NCI-H748 (cell line): Measurements from ENCODE around the gene UVSSA.
"Not testable (repeated sequence)": the region's sequence is repeated elsewhere in the genome, so short reads cannot be mapped to it uniquely, and the experiment has no call there.

Source experiments
- DNase-seq: peaks from one replicate; lab custom pipeline; 2025; ENCODE audit not compliant: unreplicated experiment; lab: John Stamatoyannopoulos, UW

UVSSA gene

DNA sequence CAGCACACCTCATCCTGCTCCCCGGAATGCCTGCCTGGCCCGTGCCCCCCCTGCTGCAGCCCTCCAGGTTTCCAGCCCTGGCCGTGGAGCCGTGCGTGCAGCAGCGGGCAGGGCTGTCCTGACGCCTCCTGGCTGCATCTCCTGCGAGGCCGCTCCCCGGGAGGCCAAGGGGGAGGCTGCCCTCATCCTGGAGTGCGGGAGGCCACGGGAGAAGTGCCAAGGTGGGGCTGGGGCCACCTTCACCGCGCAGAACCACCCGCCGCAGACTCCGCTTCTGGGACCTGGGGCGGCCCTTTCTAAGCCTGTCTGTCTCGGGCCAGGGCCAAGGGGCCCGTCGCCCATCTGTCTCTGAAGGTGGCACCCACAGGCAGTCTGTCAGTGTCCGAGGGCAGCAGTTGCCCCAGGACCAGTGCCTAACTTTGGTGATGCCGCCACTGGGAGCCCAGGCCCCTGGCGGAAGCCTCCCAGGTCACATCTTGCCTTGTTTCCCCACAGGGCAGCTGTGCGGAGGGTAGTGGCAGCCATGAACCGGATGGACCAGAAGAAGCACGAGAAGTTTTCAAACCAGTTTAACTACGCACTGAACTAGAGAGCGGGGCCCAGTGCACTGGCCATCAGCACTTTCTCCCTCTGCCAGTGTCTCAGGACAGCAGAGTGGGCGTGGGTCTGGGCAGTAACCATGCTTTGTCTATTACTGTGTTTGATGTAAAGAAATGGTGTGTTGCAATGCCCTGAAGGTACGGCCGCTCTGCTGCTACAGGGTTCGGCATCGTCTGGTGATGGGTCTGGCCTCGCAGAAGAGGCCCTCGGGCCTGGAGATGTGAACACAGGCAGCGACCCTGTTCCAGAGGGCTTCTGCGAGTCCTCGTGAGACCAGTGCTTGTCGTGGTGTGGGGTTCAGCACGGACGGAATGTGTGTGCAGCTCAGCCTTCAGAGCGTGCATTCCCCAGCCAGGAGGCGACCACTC is 38.6 kb downstream of the UVSSA start:
- DNase-seq = no peak

DNA sequence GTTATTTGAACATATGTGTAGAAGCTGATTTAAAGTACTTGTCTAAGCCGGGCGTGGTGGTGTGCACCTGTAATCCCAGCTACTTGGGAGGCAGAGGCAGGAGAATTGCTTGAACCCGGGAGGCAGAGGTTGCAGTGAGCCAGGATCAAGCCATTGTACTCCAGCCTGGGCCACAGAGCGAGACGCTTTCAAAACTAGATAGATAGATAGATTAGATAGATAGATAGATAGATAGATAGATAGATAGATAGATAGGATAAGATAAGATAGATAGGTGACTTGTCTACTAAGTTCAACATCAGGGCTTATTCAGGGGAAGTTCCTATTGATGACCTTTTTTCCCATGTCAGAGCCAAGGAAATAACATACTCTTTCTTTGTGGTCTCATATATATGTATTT is 46.4 kb downstream of the UVSSA start:
- DNase-seq = not testable (repeated sequence)

DNA sequence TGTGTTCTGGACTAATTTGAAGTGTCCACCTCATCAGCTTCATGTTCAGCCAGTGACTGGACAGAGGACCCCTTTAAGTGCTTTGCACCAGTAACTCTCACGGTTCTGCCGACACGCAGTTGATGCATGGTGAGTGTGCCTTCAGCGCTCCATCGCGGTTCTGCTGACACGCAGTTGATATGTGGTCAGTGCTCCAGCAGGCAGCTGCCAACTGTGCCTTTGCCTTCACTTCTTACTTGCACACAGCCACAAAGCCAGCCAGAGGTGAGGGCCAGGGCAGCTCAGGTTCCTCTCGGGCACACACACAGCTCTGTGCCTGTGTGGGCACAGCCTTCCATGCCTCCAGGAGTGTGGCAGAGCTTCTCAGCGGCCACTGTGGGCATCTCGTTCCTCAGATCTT is 46.9 kb downstream of the UVSSA start:
- no peak for DNase-seq

DNA sequence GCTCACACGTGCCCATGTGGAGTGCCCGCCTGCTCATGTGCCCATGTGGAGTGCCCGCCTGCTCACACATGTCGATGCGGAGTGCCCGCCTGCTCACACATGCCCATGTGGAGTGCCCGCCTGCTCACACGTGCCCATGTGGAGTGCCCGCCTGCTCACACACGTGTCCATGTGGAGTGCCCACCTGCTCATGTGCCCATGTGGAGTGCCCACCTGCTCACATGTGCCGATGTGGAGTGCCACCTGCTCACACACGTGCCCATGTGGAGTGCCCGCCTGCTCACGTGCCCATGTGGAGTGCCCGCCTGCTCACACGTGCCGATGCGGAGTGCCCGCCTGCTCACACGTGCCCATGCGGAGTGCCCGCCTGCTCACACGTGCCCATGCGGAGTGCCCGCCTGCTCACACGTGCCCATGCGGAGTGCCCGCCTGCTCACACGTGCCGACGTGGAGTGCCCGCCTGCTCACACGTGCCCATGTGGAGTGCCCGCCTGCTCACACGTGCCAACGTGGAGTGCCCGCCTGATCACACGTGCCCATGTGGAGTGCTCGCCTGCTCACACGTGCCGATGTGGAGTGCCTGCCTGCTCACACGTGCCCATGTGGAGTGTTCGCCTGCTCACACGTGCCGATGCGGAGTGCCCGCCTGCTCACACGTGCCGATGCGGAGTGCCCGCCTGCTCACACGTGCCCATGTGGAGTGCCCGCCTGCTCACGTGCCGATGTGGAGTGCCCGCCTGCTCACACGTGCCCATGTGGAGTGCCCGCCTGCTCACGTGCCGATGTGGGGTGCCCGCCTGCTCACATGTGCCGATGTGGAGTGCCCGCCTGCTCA is 47.8 kb downstream of the UVSSA start:
- DNase-seq = not testable (repeated sequence)

DNA sequence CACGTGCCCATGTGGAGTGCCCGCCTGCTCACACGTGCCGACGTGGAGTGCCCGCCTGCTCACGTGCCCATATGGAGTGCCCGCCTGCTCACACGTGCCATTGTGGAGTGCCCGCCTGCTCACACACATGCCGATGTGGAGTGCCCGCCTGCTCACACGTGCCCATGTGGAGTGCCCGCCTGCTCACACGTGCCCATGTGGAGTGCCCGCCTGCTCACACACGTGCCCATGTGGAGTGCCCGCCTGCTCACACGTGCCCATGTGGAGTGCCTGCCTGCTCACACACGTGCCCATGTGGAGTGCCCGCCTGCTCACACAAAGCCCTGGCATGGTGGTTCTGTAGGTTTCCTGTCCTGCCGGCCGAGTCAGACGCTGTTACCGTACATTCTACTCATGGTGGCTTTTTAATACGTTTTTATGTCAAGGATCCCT is 48.4 kb downstream of the UVSSA start:
- DNase-seq = not testable (repeated sequence)

DNA sequence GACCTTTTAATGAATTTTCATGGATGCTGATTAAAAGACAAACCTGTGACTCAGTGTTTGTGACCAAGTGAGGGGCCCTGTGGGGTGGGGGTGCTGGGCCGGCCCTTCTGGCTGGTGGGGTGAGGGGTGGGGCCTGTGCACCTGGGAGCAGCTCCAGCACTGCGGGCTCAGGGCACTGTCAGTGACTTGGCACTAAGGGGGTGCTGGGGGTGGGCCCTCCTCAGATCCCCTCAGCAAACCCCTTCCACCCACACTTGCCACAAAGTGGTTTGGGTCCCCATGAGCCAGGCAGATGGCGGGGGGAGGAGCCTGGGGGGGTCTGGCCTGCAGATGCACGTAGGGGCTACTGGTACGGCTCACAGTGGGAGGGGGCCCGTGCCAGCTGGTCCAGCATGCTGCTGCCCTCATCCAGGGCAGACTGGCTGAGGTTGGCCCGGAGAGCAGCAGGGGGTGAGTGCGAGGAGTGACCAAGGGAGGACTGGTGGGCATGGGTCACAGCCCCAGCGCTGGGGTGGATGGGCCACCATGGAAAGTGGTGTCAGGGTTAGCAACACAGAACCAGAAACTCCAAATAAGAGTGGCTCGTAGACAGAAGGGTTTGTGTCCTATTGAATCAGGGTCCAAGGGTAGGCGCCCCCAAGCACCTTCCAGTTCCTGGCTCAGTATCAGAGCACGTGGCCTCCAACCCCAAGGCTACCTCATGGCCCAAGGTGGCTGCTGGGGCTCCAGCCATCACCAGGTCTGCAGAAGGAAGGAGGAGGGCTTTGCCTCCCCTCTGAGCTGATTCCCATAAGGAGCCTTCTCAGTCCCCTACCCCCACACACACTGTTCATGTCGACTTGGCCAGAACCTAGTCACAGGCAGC is 49.2 kb downstream of the UVSSA start:
- no peak for DNase-seq

DNA sequence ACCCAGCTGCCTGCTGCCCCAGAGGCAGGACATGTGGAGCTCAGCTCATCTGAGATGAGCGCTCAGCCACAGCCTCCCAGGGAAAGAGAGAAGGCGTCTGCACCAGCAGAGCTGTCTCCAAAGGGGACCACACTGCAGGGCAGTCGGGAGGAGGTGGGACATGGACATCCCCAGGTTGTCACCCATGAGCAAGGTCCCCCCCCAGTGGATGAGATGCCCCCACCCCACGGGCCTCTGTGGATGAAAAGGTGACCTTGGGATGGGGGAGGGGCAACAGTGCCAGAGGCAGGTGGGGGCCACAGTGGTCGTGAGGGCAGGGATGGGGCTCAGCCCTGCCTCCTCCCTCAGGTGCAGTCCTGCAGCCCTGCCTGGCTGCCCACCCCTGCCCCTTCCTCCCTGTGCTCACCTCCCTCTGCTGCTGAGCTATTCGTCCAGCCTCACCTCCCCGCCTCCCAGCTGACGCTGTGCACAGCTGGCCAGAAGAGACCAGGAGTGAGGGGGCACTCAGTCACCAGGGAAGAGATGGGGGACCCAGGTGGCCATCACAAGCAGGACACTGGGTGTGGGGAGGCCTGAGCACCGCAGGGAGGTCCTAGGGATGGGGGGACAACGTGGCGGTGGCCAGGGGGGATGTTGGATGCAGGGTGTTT is 49.9 kb downstream of the UVSSA start:
- DNase-seq = no peak

DNA sequence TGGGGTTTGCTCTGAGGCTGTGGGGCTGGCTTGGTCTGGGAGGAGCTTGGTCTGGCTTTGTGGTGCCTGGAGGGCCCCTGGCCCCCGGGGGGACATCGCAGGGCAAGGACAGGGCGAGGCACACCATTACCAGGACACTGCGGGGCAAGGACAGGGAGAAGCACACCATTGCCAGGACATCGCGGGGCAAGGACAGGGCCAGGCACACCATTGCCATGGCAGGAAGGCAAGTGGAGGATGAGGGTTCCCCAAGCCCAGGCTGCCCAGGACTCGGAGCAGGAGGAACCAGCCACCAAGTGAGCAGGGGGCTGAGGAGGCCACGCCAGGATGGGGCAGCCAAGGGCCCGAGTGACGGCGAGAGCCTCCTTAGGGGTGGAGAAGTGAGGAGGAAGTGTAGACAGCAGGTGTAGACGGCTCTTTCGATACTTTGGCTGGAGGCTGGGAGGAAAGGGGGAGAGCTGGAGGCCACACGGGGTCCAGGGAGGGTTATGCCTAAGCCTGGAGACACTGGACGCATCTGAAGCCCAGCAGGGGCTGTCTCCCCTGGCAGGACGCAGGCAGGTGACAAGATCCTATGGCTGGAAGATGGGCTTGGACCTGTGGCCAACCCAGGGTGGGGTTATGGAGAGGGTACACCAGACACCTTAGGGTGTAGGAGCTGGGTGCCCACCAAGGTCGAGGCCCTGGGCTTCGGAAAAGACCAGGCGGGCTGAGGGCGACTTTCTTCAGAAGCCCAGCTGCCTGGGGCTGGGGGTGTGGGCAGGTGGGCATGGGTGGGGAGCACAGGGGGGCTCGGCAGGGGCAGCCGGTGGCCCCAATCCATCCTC is 51.9 kb downstream of the UVSSA start:
- DNase-seq = no peak

DNA sequence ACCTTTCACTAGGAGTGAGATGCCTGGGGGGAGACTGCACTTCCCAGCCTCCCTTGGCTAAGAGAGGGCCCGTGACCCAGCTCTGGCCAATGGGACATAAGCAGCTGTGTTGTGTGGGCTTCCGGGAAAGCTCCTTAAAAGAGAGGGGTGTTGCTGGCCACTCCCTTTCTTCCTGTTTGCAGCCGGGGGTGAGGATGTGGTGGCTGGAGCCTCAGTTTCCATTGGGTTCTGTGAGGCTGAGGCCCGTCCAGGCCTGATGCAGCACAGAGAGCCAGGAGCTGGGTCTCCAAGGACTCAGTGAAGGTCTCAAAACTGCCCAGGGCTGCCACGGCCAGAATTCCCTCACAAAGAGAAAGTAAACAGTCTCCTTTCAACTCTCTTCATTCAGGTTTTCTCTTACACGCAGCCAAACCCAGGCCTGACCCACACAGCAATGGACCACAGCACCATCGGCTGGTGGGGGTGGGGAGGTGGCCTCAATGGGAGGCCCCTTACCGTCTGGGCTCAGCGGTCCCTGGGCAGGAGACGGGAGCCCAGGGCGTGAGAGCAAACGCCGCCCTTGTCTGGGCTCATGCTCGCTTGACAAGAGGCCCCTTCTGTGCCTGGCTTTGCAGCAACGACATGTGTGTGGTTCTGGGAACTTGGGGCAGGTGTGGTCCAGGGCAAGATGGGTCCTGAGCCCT is 52.6 kb downstream of the UVSSA start:
- DNase-seq = no peak

DNA sequence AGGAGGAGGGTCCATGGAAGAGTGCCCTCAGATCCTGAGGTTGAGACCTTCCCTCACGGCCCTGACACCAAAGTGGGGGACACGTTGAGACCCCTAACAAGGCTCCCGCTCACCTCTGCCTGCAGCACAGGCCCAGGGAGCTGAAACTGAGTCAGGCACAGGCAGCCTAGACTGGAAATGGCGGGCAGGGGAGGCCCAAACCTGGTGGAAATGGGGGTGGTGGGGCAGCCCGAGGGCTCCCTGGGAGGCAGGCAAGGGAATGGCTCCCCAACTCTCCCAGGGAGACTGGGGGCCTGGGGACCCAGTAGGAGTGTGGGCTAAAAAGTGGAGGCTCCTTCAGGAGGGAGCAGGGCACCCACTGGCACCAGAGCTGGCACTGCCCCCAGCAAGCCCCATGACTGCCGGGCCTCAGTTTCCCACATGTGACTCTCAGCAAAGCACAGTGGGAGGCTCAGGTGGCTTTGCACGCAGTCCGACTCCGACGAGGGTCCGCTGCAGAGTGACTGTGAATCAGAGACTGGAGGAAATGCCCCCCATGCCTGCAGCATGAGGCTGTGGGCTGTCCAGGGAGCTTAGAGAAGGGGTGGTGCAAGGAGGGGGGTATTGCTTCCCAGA is 53.3 kb downstream of the UVSSA start:
- DNase-seq = no peak

DNA sequence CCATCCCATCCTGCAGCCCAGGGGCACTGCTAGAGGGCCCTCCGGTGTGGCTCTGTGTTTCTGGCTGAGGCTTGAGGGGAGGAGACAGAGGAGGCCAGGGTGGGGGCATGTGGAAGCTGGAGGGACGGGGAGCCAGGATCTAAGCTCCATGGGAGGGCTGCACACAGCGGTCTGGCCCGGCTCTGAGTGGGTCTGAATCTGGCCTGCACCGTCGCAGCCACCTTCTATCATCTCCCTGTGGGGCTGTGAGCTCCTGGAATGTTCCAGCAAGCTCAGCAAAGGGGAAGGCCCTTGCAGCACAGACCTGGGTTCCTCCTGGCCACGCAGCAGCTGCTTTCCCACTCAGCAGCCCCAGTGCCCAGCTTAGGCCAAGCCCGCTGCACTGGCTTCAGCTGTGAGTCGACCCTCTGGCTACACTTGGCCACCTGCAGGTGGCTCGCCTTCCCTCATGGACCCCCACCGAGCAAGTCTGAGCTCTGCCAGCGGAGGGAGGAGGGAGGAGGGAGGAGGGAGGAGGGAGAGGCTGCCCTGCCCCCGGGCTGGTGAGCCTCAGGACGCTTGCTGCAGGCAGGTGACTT is 53.9 kb downstream of the UVSSA start:
- no peak for DNase-seq

DNA sequence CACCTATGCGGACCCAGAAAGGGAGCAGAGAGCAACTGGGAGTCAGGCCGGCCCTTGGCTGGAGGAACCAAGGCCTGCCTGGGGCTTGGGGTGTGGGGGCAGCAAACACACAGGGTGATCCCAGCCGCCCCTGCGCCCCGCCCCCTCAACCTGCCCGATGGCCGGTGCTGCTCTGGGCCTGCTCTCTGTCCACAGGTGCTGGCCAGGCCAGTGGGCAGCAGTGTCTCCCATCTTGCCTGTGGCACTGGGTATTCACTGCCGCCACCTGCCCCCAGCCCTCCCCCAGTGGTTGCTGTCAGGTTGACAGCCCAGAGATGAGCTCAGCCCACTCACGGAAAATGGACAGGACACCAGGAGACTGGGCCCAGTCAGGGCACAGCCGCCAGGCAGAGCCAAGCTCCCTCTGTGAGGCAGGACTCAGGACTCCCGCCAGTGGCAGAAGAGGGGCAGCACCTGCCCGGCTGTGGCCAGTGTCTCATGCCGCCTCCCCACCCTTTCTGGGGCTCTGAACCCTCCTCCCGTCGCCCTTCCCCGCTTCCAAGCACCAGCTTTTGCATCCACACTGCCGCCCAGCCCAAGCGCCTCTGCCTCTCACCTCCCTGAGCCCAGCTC is 54.5 kb downstream of the UVSSA start:
- DNase-seq = no peak

DNA sequence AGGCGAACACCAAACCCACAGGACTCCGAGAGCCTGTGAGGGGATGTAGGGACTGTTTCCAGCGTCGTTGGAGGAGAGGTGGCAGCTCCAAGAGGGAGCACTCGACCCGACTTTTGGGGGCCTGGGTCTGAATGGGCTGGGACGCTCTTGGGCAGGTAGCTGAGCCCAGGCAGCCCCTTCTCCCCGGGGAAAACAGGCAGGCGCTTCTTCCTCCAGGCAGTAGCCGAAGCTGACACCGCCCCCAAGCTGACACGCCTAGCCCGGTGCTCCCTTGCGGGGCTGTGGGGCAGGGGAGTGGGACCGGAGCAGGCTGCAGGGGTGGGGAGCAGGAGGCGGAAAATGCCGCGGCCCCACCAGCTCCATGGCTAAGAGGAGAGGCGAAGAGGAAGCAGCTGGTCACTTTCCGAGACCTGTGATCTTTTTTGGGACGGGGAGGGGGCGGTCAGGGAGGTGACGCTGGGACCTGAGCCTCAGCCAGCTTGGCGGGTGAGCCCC is 55.1 kb downstream of the UVSSA start:
- no peak for DNase-seq

DNA sequence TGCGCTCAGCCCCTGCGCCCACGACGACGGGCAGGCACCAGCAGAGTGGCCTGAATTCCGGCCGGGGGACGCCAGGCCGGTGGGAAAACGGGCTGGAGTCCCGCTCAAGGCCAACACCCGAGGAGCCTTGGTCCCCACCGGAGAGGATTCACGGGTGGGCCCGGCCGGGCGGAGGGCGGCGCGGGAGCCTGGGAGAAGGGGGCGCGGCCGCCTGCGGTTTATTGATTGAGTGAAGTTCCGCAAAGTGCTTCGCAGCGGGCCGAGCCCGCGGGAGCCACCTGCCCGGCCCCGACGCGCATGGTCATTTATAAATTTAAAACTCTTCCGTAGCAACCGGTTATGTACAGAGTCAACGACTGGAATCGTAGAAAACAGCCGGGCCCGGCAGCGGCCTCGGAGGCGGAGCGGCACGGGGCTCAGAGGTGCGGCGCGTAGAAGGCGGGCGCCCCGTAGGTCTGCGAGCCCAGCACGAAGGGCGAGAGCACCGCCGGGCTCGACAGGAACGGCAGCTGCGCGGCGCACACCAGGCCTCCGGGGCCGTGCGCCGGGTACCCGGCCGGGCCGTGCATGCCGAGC is 55.6 kb downstream of the UVSSA start:
- DNase-seq = peak; percentile 12

DNA sequence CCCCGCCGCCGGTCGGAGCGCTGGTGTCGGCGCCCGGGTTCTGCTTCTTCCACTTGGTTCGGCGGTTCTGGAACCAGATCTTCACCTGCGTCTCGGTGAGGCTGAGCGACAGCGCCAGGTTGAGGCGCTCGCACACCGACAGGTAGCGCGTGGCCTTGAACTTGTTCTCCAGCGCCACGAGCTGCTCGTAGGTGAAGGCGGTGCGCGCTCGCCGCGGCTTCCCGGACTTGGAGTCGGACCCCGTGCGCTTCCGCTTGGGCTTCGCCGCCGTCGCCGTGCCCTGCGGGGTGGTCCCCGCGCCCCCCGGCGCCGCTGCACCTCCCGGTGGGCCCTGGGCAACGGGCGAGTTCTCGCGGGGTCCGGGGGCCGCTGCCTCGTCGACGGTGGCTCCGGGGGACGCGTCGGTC is 56.2 kb downstream of the UVSSA start:
- peak; percentile 20 for DNase-seq

DNA sequence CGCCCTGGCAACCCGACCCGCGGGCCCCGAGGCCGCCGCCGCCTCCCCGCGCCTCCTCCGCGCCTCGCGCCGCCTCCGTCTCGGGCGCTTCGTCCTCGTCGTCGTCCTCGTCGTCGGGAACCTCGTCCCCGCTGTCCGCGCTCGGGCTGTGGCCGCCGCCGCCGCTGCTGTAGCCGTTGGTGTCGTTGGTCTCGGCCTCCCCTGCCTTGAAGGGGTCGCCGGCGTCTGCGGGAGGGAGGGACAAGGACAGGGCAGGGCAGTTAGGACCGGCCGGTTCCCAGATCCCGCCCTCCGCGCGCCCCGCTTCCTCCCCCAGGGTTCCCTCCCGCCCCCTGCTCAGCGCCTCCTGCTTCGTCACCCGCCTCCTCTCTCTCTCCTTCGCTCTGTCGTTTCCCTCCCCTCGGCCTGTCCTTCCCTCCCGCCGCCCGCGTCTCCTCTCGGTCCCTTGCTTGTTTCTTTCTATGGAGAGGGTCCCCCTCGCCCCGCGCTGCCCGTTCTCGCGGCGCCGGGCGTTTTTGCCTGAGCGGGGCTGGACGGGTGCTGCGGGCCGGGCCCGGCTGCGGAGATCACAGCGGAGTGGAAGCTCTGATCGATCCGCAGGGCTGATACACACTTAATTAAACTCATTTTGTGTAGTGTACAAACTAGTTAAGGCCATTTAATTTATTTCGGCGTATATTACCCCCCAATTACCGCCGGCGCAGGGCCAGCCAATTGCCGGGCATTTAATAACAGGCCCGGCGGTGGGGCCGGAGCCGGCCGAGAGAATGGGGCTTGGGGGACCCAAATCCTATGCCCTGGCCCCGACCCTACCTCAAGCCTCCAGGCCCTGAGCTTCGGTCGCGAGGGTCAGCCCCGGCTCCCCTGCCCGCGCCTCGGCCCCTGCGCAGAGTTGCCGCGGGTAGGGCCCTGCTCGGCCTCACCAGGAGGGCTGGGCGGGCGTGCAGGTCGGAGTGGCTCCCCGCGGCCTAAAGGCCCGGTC is 56.9 kb downstream of the UVSSA start:
- DNase-seq = peak; percentile 16
